Measurements from ENCODE around the gene SV2C. TPM values are rescaled to one million over a fixed set of nuclear protein-coding genes. Genes with fewer than 3 reads are reported as not detected.
A peak's percentile ranks its signal among the peaks of the same experiment; 100 is the strongest.

SV2C gene
- total RNA-seq, 2 donors from 2014 or later, result 0.14 TPM

DNA sequence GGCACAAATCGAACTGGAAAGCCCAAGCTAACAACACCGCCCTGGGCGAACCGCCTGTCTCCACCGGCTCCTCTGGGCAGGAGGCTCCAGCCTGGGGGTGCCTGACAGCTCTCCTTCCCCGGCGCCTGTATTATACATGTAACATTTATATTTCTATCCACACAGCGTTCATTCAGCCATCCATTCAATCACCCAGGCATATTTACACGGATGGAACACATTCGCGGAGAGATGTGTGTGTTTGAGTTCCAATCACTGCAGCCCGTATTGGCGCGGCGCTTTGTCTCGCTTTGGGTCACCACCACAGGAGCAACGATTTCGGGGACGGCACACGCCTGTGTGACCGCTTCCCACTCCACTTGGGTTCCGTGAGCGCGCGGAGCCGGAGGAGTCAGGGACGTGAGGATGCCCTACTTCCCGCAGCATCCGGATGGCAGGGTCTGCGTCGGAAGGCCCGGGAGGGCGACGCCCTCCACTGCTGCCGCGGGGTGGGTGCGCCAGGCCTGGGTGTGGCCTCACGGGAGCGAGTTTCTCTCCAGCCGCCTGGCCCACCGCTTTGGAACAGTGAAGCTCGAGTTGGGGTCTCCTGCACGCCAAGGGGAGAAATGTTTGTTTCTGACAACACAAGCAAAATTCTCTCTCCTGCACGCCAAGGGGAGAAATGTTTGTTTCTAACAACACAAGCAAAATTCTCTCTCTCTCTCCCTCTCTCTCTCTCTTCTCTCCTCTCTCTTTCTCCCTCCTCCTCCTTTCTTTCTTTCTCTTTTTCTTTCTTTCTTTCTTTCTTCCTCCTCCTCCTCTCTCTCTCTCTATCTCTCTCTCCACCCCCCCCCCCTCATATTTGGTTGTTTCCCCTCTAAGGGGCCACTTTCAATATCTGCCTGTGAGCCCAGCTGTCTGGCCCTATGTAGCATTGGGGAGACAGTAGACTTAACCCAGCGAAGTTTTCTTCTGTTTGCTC is 1.1 kb upstream of the SV2C start:
- no peak for TF ChIP-seq CTCF (IDR thresholded peaks at IDR 0.05)
- DNase-seq (ENCODE audit: low spot score), result no peak
- H3K4me3 ChIP-seq, result peak overlapping the region; percentile 50
- H3K9me3 ChIP-seq, result no peaks in the 10 kb centered on the region
- H3K27ac ChIP-seq, result no peak overlapping the region
- peaks cover 14 to 24% of the 10 kb centered on the region in 2 donors for H3K4me1 ChIP-seq (ENCODE audit: control insufficient read depth in 1 of 2, low read depth in 2 of 2)
- no peaks in the 10 kb centered on the region for H3K27me3 ChIP-seq (replicated peaks; ENCODE audit: insufficient read depth)
- H3K36me3 ChIP-seq, result no peaks in the 10 kb centered on the region
- no peak for ATAC-seq (ENCODE audit: insufficient number of reproducible peaks, low FRiP score, low read depth)

DNA sequence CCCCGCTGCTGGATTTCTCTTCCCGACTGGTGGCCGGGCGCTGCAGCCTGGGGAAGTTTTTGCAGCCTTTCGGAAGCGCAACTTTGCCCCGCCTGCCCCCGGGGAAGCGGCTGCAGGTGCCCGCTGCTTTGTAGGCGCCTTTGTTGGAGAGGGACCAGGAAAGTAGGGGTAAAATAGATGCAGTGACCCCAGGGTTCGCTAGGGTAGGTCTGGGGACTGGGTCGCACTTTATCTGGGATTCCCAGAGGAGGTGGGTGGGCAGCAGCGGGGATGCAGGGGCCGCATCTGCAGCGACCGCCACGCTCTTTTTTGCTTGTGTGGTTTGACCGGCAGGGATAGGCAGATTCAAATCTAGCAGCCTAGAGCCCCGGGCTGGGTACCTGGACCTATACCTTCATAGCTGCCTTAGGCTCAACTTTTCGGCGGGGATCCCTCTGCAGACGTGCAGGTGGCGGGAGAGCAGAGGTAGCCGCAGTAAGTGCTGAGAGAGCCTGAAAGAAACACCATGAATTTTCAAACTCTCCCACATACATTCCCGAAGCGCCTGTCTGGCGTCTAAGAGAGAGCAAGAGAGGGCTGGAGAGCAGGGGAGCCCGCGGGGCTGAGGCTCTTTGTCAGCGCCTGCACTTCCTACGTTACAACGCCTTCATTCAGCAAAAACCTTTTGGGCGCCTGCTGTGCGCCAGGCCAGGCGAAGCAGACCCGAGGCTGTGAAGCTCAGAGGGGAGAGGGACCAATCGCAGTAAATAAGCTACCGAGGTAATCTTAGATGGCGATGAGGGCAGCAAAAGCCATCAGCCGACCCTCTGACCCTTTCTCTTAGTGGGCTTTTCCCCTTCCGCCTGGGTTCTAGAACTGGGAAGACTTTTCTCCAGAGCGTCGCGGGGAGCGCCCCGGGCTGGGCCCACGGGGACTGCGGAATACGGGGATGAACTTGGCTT is 642 bp downstream of the SV2C start:
- H3K36me3 ChIP-seq, result no peaks in the 10 kb centered on the region
- no peak for DNase-seq (ENCODE audit: low spot score)
- no peak overlapping the region for H3K27ac ChIP-seq
- peak overlapping the region; percentile 50 for H3K4me3 ChIP-seq
- peaks cover 14 to 24% of the 10 kb centered on the region in 2 donors for H3K4me1 ChIP-seq (ENCODE audit: control insufficient read depth in 1 of 2, low read depth in 2 of 2)
- no peak for TF ChIP-seq CTCF (IDR thresholded peaks at IDR 0.05)
- H3K27me3 ChIP-seq (replicated peaks; ENCODE audit: insufficient read depth), result no peaks in the 10 kb centered on the region
- ATAC-seq (ENCODE audit: insufficient number of reproducible peaks, low FRiP score, low read depth), result no peak
- no peaks in the 10 kb centered on the region for H3K9me3 ChIP-seq

- no peaks in the 10 kb centered on the region for H3K9me3 ChIP-seq
- no peak overlapping the region for H3K27ac ChIP-seq
- H3K36me3 ChIP-seq, result no peaks in the 10 kb centered on the region
- H3K27me3 ChIP-seq (replicated peaks; ENCODE audit: insufficient read depth), result no peaks in the 10 kb centered on the region
- TF ChIP-seq CTCF (IDR thresholded peaks at IDR 0.05), result no peak
- H3K4me1 ChIP-seq (ENCODE audit: control insufficient read depth in 1 of 2, low read depth in 2 of 2), result peaks cover 14 to 24% of the 10 kb centered on the region in 2 donors
- H3K4me3 ChIP-seq, result peak overlapping the region; percentile 27
- no peak for DNase-seq (ENCODE audit: low spot score)
- no peak for ATAC-seq (ENCODE audit: insufficient number of reproducible peaks, low FRiP score, low read depth)
Measured at GRCh38 chr5:76084496-76085242, 1.5 kb downstream of the SV2C start.

- DNase-seq (ENCODE audit: low spot score), result no peak
- no peaks in the 10 kb centered on the region for H3K27me3 ChIP-seq (replicated peaks; ENCODE audit: insufficient read depth)
- ATAC-seq (ENCODE audit: insufficient number of reproducible peaks, low FRiP score, low read depth), result no peak
Measured at GRCh38 chr5:76085243-76085579, 2.0 kb downstream of the SV2C start.

More at GRCh38 chr5:76085243-76085579, 2.0 kb downstream of the SV2C start:
- Histone ChIP-seq H3K27ac (no peak overlapping the region), H3K9me3 (no peaks in the 10 kb centered on the region), H3K4me1 (ENCODE audit: control insufficient read depth in 1 of 2, low read depth in 2 of 2) (peaks cover 14 to 24% of the 10 kb centered on the region in 2 donors), H3K4me3 (peak overlapping the region; percentile 27), H3K36me3 (no peaks in the 10 kb centered on the region)
- TF ChIP-seq CTCF (IDR thresholded peaks at IDR 0.05), result no peak

Measured in thoracic aorta (tissue), 2 donors.